Upper lobe of left lung (tissue), 4 donors: ENCODE results near the gene FMNL2.
A peak's percentile ranks its signal among the peaks of the same experiment; 100 is the strongest.

Experiments used
- CTCF ChIP-seq, 6 experiments: fragments of 450-650 bp in 4 of 6; fragments of 200-600 bp in 2 of 6; sonication (generic) in 2 of 6; IDR thresholded peaks; one replicate each; pipeline ENCODE4 v1.5.1; 2016 to 2019; ENCODE audit warnings: antibody characterized with exemption in 6 of 6
- EP300 ChIP-seq, 4 donors: sonication (generic); formaldehyde crosslinking; IDR thresholded peaks; one replicate each; pipeline ENCODE4 v1.5.1; 2017; ENCODE audit warnings: antibody characterized with exemption in 4 of 4, control low read depth in 2 of 4
- POLR2A ChIP-seq, 4 donors: fragments of 450-650 bp; IDR thresholded peaks; one replicate each; pipeline ENCODE4 v1.5.1; 2016 to 2017; ENCODE audit warnings: antibody characterized with exemption in 4 of 4, mild to moderate bottlenecking in 2 of 4
- POLR2AphosphoS5 ChIP-seq, 2 donors: sonication (generic); formaldehyde crosslinking; IDR thresholded peaks; one replicate each; pipeline ENCODE4 v1.5.1; 2017; ENCODE audit warnings: antibody characterized with exemption in 2 of 2

GRCh38 chr2:152499896-152500735, 165.1 kb downstream of the FMNL2 start:
- TF ChIP-seq POLR2AphosphoS5 (IDR thresholded peaks at IDR 0.05) (no peak), POLR2A (IDR thresholded peaks at IDR 0.05) (no peak), EP300 (IDR thresholded peaks at IDR 0.05) (peak in 2 of 4 donors; percentile 6 to 25), CTCF (IDR thresholded peaks at IDR 0.05) (no peak)
